HG02981 (cell line): ENCODE data around the gene NDEL1.

Experiments used
- ATAC-seq: cut with Tn5 transposase; IDR thresholded peaks from one replicate; pipeline ENCODE4 v1.9.1; 2021; ENCODE audit warnings: mild to moderate bottlenecking, moderate library complexity; ENCODE audit not compliant: unreplicated experiment

Gene NDEL1

DNA sequence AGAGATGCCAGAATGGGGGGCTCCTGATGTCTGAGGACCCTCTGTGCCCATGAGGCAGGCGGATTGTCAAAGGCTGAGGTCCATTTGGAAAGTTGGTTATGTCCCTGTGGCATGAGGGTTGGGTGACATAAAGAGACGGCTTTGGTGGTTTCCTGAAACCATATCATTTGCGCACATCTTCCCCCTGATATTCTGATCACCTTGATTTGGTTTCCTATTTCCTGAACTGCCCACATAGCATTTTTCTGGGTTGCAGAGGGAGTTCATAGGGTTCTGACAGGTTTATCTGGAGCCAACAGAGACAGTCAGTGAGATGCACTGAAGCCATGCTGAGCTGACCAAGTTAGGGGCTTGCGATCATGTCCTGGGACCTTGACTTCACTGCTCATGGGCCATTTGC is 22.4 kb upstream of the NDEL1 start:
- ATAC-seq = no peak

- no peak for ATAC-seq
Observed at GRCh38 chr17:8413938-8414337, 21.7 kb upstream of the NDEL1 start.

GRCh38 chr17:8417806-8418205 is 17.9 kb upstream of the NDEL1 start:
- ATAC-seq = no peak

- no peak for ATAC-seq
Observed at GRCh38 chr17:8418471-8418870, 17.2 kb upstream of the NDEL1 start.

GRCh38 chr17:8419305-8419704 is 16.4 kb upstream of the NDEL1 start:
- no peak for ATAC-seq

- no peak for ATAC-seq
Observed at GRCh38 chr17:8420041-8420934, 15.4 kb upstream of the NDEL1 start.

DNA sequence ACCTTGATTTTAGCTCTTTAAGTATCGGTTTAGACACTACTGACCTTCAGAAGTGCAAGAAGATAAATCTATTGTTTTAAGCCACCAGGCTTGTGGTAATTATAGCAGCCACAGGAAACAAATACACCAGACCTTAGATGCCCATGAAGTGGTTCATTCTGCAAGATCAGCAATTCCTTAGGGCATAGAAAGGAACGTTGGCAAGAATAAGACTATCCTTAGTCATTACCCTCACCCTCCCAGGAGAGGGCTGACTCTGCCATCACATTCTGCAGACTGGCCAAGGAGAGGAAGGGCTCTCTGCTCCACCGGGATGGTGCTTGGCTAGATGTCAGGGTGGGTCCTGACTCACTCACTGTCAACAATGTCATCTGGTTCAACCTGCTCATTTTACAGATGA is 14.1 kb upstream of the NDEL1 start:
- no peak for ATAC-seq

GRCh38 chr17:8426094-8426720 is 9.5 kb upstream of the NDEL1 start:
- ATAC-seq = no peak

DNA sequence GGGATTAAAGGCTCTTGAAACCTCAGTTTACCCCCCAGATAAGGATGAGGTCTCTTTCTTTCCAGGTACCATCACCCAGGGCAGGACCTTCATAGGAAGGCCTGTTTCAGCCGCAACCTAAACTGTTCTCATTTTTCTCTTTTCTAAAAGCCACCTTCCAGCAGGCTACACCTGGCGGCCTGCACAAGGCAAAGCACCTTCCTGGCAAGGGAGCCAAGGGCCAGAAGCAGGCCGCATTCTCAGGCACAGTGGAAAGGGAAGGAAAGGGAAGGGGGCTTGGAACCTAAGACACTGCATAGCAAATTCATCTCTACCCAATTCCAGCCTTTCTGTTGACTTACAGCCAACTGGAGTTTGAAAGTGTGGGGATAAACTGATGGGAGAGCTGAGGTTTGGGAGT is 8.9 kb upstream of the NDEL1 start:
- ATAC-seq = no peak

GRCh38 chr17:8430966-8431365 is 4.7 kb upstream of the NDEL1 start:
- ATAC-seq = no peak

GRCh38 chr17:8436169-8436843 is 622 bp downstream of the NDEL1 start:
- peak; percentile 33 for ATAC-seq

DNA sequence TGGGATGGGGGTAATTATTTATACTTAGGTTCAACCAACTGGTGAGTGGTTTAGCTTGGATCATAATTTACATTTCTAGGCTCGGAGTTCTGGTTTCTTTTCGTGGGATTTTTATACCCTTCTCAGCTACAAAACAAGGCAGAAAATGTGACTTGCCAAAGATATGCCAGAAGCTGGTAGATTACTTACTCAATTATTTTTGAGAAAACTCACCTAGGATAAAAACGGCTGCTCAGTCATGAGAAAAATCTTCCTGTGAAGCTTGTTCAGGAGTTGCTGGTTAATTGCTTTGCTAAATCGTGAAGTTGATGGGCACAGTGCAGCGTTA is 1.1 kb downstream of the NDEL1 start:
- ATAC-seq = no peak

- ATAC-seq = no peak
Observed at GRCh38 chr17:8438441-8438840, 2.8 kb downstream of the NDEL1 start.

- no peak for ATAC-seq
Observed at GRCh38 chr17:8439681-8440080, 4.0 kb downstream of the NDEL1 start.

- ATAC-seq = no peak
Observed at GRCh38 chr17:8441690-8442089, 6.0 kb downstream of the NDEL1 start.

DNA sequence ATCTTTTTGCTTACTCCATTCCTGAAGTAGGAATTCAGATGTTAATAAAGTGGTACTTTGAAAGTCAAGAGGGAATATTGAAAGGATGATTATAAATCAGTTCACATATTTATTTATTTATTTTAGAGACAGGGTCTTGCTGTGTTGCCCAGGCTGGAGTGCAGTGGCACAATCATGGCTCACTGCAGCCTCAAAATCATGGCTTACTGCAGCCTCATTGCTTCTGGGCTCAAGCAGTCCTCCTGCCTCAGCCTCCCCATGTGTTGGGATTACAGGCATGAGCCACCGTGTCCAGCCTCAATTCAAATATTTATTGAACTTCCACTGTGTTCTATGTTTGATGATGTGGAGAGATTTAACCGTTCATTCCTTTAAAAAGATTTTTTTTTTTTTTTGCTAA is 6.6 kb downstream of the NDEL1 start:
- no peak for ATAC-seq

DNA sequence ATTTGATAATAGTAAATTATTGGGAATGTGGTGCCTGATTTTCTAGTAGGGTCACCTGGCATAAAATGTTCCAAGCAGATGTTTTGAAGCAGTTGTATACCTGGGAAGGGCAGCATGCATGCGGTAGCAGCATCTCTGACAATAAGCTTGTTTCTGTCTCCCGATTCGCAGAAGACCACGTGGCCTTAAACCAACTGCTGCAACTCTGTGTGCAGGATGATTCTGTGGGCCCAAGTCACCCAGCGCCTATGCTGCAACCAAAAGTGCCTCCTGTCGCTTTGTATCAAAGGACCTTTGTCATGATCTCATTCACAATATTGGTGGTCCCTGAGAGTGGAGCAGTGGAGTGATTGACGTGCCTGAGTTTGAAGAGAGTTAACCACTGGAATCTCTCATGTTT is 8.1 kb downstream of the NDEL1 start:
- no peak for ATAC-seq

- ATAC-seq = no peak
Observed at GRCh38 chr17:8444494-8444893, 8.8 kb downstream of the NDEL1 start.

DNA sequence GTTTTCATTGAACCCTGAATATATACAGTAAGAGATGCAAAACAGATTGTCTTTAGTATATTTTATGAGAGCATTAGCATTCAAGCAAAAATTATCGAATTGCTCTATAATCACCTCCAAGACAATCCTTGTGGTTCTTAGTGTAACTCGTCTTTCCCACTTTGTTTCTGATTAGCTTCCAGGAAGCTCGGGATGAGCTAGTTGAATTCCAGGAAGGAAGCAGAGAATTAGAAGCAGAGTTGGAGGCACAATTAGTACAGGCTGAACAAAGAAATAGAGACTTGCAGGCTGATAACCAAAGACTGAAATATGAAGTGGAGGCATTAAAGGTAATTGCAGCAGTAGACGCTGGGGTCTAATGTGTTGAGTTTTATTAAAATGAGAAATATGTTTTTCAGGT is 9.9 kb downstream of the NDEL1 start:
- ATAC-seq = no peak

GRCh38 chr17:8447799-8448198 is 12.1 kb downstream of the NDEL1 start:
- no peak for ATAC-seq

DNA sequence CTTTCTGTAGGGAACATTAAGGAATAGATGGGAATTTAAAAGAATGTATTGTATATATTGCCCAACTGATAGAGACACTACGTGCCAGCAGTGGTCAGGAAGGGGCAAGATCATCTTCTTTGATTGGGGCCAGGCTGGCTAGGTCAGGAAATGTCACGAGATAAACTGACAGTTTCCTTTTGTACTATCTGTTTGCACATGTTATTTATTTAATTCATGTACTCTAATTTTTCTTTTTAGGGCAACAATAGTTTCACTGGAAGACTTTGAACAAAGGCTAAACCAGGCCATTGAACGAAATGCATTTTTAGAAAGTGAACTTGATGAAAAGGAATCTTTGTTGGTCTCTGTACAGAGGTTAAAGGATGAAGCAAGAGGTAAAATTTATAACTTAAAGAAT is 12.6 kb downstream of the NDEL1 start:
- ATAC-seq = no peak
